DND-41 (cell line): ENCODE results near the gene PAXIP1.

Experiments used
- EZH2 ChIP-seq: IDR thresholded peaks from 3 replicates; pipeline ENCODE4 v1.6.1; 2012; ENCODE audit warnings: borderline replicate concordance, low read depth, mild to moderate bottlenecking, moderate library complexity, low read length, inconsistent platforms; ENCODE audit not compliant: severe bottlenecking
- TF ChIP-seq, protein P1 (sequence below): IDR thresholded peaks from 2 replicates; pipeline ENCODE4 v1.5.1; 2012; ENCODE audit warnings: borderline replicate concordance, low read length, moderate library complexity, mild to moderate bottlenecking; ENCODE audit not compliant: poor library complexity, severe bottlenecking; ENCODE audit errors: extremely low read depth

DNA sequence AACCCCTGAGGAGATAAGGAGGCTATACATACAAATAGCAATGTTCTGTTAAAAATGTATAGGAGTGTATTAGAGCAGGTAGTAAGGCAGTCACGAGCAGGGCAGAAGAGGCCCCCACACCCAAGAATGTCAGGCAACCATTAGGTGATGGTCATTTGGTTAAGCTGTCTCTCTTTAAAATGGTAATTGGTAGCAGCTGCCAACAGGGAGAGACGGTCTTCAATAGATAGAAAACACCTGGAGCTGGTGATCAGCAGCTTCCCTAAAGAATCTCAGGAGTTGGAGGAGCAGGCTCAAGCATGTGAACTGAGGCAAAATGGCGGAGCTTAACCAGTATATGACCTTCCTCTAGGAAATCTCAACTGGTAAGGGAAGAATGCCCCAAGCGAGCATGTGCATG is 40.8 kb upstream of the PAXIP1 start:
- TF ChIP-seq, protein P1, sequence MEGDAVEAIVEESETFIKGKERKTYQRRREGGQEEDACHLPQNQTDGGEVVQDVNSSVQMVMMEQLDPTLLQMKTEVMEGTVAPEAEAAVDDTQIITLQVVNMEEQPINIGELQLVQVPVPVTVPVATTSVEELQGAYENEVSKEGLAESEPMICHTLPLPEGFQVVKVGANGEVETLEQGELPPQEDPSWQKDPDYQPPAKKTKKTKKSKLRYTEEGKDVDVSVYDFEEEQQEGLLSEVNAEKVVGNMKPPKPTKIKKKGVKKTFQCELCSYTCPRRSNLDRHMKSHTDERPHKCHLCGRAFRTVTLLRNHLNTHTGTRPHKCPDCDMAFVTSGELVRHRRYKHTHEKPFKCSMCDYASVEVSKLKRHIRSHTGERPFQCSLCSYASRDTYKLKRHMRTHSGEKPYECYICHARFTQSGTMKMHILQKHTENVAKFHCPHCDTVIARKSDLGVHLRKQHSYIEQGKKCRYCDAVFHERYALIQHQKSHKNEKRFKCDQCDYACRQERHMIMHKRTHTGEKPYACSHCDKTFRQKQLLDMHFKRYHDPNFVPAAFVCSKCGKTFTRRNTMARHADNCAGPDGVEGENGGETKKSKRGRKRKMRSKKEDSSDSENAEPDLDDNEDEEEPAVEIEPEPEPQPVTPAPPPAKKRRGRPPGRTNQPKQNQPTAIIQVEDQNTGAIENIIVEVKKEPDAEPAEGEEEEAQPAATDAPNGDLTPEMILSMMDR = no peak
- TF ChIP-seq EZH2 = no peak
